ENCODE data around the gene PRSS23.

DNA sequence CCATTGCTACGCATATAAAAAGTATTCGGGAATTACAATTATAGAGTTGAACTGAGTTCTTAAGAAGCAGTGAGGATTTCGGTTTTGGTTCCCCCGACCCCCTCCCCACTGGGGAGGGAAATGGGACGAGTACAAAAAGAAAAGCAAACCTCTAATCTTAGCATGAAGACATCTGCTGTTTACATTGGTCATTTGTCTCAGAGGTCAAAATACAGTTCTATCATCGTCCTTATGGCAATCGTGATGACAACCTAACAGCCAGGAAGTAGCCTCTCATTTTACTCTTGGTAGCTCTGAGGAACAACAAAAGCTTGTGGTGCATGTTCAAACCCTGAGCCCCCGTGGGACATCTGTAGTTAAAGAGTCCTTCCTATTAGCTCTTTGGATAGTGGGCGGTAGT is 3.2 kb upstream of the PRSS23 start:
- TF ChIP-seq, protein P1, sequence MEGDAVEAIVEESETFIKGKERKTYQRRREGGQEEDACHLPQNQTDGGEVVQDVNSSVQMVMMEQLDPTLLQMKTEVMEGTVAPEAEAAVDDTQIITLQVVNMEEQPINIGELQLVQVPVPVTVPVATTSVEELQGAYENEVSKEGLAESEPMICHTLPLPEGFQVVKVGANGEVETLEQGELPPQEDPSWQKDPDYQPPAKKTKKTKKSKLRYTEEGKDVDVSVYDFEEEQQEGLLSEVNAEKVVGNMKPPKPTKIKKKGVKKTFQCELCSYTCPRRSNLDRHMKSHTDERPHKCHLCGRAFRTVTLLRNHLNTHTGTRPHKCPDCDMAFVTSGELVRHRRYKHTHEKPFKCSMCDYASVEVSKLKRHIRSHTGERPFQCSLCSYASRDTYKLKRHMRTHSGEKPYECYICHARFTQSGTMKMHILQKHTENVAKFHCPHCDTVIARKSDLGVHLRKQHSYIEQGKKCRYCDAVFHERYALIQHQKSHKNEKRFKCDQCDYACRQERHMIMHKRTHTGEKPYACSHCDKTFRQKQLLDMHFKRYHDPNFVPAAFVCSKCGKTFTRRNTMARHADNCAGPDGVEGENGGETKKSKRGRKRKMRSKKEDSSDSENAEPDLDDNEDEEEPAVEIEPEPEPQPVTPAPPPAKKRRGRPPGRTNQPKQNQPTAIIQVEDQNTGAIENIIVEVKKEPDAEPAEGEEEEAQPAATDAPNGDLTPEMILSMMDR (IDR thresholded peaks at IDR 0.05), result no peak
- no peak for TF ChIP-seq POLR2A (IDR thresholded peaks at IDR 0.05)
